ENCODE results near the gene KRTAP2-2.

- TF ChIP-seq KDM5B (CRISPR knock-in tag; IDR thresholded peaks at IDR 0.05; ENCODE audit: borderline replicate concordance) = no peak
- TF ChIP-seq CTCF (CRISPR knock-in tag; IDR thresholded peaks at IDR 0.05) = no peak
- TF ChIP-seq MAX (IDR thresholded peaks at IDR 0.05) = no peak
- no peak for TF ChIP-seq ZNF670 (CRISPR knock-in tag; IDR thresholded peaks at IDR 0.05; ENCODE audit: borderline replicate concordance)
- no peak for TF ChIP-seq POGK (CRISPR knock-in tag; conservative IDR thresholded peaks at IDR 0.05)
- TF ChIP-seq PATZ1 (CRISPR knock-in tag; IDR thresholded peaks at IDR 0.05) = no peak
- TF ChIP-seq RFX5 (IDR thresholded peaks at IDR 0.05; ENCODE audit: low read depth, low read length) = no peak
Measured at GRCh38 chr17:41103896-41104295, 48.9 kb upstream of the KRTAP2-2 start.

Measured in HepG2 (cell line).